Measurements from ENCODE around the gene GALNT13. TPM values are rescaled to one million over a fixed set of nuclear protein-coding genes. Genes with fewer than 3 reads are reported as not detected.

Gene GALNT13
- total and polyA plus RNA-seq, 3 donors from 2014 or later, result 0.55 to 2.2 (median 0.92) TPM

GRCh38 chr2:154481336-154481735 is 609.6 kb downstream of the GALNT13 start:
- Histone ChIP-seq H3K27me3 (no peaks in the 10 kb centered on the region), H3K4me3 (no peak overlapping the region), H3K27ac (no peak overlapping the region), H3K4me1 (no peaks in the 10 kb centered on the region), H3K36me3 (ENCODE audit: low read depth, missing control alignments) (no peaks in the 10 kb centered on the region), H3K9me3 (no peaks in the 10 kb centered on the region)
- intact Hi-C loops (cut with DNase I; ENCODE audit: low total_unique reads), result no loop called here
- DNase-seq, result no peak
- 71 to 73% methylated on average over 2 of the region's 2 CpGs for WGBS, 2 donors
- TF ChIP-seq CTCF (IDR thresholded peaks at IDR 0.05) (no peak), POLR2A (IDR thresholded peaks at IDR 0.05) (no peak)

- H3K27ac ChIP-seq, result no peak overlapping the region
- H3K27me3 ChIP-seq, result no peaks in the 10 kb centered on the region
- H3K4me1 ChIP-seq, result no peaks in the 10 kb centered on the region
- 87 to 90% methylated on average over 4 of the region's 4 CpGs for WGBS, 2 donors
- H3K9me3 ChIP-seq, result no peaks in the 10 kb centered on the region
- intact Hi-C loops (cut with DNase I; ENCODE audit: low total_unique reads), result no loop called here
- no peak overlapping the region for H3K4me3 ChIP-seq
- no peak for DNase-seq
- TF ChIP-seq POLR2A (IDR thresholded peaks at IDR 0.05) (no peak), CTCF (IDR thresholded peaks at IDR 0.05) (no peak)
- no peaks in the 10 kb centered on the region for H3K36me3 ChIP-seq (ENCODE audit: low read depth, missing control alignments)
These were observed 612.8 kb downstream of the GALNT13 start for GRCh38 chr2:154484338-154485099.

GRCh38 chr2:154488801-154489200 is 617.1 kb downstream of the GALNT13 start:
- no peak for DNase-seq
- Histone ChIP-seq H3K36me3 (ENCODE audit: low read depth, missing control alignments) (no peaks in the 10 kb centered on the region), H3K4me3 (no peak overlapping the region), H3K27ac (no peak overlapping the region), H3K9me3 (no peaks in the 10 kb centered on the region), H3K4me1 (no peaks in the 10 kb centered on the region), H3K27me3 (no peaks in the 10 kb centered on the region)
- intact Hi-C loops (cut with DNase I; ENCODE audit: low total_unique reads), result no loop called here
- no peak for TF ChIP-seq CTCF (IDR thresholded peaks at IDR 0.05)
- 78 to 79% methylated on average over 4 of the region's 4 CpGs for WGBS, 2 donors

GRCh38 chr2:154489266-154489858 is 617.6 kb downstream of the GALNT13 start:
- Histone ChIP-seq H3K36me3 (ENCODE audit: low read depth, missing control alignments) (no peaks in the 10 kb centered on the region), H3K4me3 (no peak overlapping the region), H3K9me3 (no peaks in the 10 kb centered on the region), H3K27ac (no peak overlapping the region), H3K27me3 (no peaks in the 10 kb centered on the region), H3K4me1 (no peaks in the 10 kb centered on the region)
- no peak for DNase-seq
- 70 to 96% methylated on average over 3 of the region's 3 CpGs for WGBS, 2 donors
- intact Hi-C loops (cut with DNase I; ENCODE audit: low total_unique reads), result no loop called here
- TF ChIP-seq POLR2A (IDR thresholded peaks at IDR 0.05) (no peak), CTCF (IDR thresholded peaks at IDR 0.05) (no peak)

- H3K4me1 ChIP-seq, result no peaks in the 10 kb centered on the region
- H3K27ac ChIP-seq, result no peak overlapping the region
- 90 to 92% methylated on average over 1 of the region's 1 CpG for WGBS, 2 donors
- H3K9me3 ChIP-seq, result no peaks in the 10 kb centered on the region
- H3K4me3 ChIP-seq, result no peak overlapping the region
- DNase-seq, result no peak
- H3K36me3 ChIP-seq (ENCODE audit: low read depth, missing control alignments), result no peaks in the 10 kb centered on the region
- TF ChIP-seq CTCF (IDR thresholded peaks at IDR 0.05) (no peak), POLR2A (IDR thresholded peaks at IDR 0.05) (no peak)
- no peaks in the 10 kb centered on the region for H3K27me3 ChIP-seq
- intact Hi-C loops (cut with DNase I; ENCODE audit: low total_unique reads), result no loop called here
These were observed 618.8 kb downstream of the GALNT13 start for GRCh38 chr2:154490530-154490929.

All from testis (tissue), 3 donors.